Activated naive CD8-positive, alpha-beta T cell treated with anti-CD3 and anti-CD28 coated beads for 36 hours (primary cell): ENCODE measurements around the gene SAMD5. TPM values are rescaled to one million over a fixed set of nuclear protein-coding genes. Genes with fewer than 3 reads are reported as not detected.

Source experiments
- DNase-seq: peaks from one replicate; pipeline ENCODE4 v3.0.0; 2021
- H3K27ac Mint-ChIP-seq: one replicate; pipeline ENCODE4 v1.8.0; 2022; ENCODE audit warnings: mild to moderate bottlenecking, moderate library complexity, mixed read lengths
- H3K27me3 Mint-ChIP-seq: one replicate; pipeline ENCODE4 v1.8.0; 2022; ENCODE audit warnings: mild to moderate bottlenecking, mixed read lengths
- H3K36me3 Mint-ChIP-seq: one replicate; pipeline ENCODE4 v1.8.0; 2021; ENCODE audit warnings: mild to moderate bottlenecking, mixed read lengths
- H3K4me1 Mint-ChIP-seq: one replicate; pipeline ENCODE4 v1.8.0; 2021; ENCODE audit warnings: mixed read lengths
- H3K4me3 Mint-ChIP-seq: one replicate; pipeline ENCODE4 v1.8.0; 2022; ENCODE audit warnings: mild to moderate bottlenecking, moderate library complexity, mixed read lengths
- H3K9me3 Mint-ChIP-seq: one replicate; pipeline ENCODE4 v1.8.0; 2022; ENCODE audit warnings: mixed read lengths
- total RNA-seq, 2 experiments: library from RNA; stranded (reverse); gene quantifications; one replicate each; pipeline ENCODE4 v1.2.3, GENCODE V29; 2021

The SAMD5 gene
- total RNA-seq, result not detected

- H3K27me3 Mint-ChIP-seq, result peaks cover 74% of the 10 kb centered on the region
- H3K9me3 Mint-ChIP-seq, result no peaks in the 10 kb centered on the region
- H3K27ac Mint-ChIP-seq, result no peak within 1 kb of the TSS
- peak within 1 kb of the TSS; percentile 67 for H3K4me3 Mint-ChIP-seq
- no peaks in the 10 kb centered on the region for H3K36me3 Mint-ChIP-seq
- peaks cover 9% of the 10 kb centered on the region for H3K4me1 Mint-ChIP-seq
- peak; percentile 43 for DNase-seq
Measured at GRCh38 chr6:147508042-147508865, at the start of gene SAMD5. SAMD5 (plus strand) TSS chr6:147508690; CDS start chr6:147508929, 239 bp downstream.

- H3K9me3 Mint-ChIP-seq, result peaks cover 4% of the 10 kb centered on the region
- H3K4me1 Mint-ChIP-seq, result no peaks in the 10 kb centered on the region
- DNase-seq, result no peak
- H3K4me3 Mint-ChIP-seq, result no peak overlapping the region
- H3K36me3 Mint-ChIP-seq, result no peaks in the 10 kb centered on the region
- H3K27ac Mint-ChIP-seq, result no peak overlapping the region
- H3K27me3 Mint-ChIP-seq, result peaks cover 9% of the 10 kb centered on the region
Measured at GRCh38 chr6:147459780-147460179, 48.7 kb upstream of the SAMD5 start.

GRCh38 chr6:147463651-147464050 is 44.8 kb upstream of the SAMD5 start:
- H3K27ac Mint-ChIP-seq, result no peak overlapping the region
- H3K4me1 Mint-ChIP-seq, result no peaks in the 10 kb centered on the region
- no peak for DNase-seq
- H3K36me3 Mint-ChIP-seq, result no peaks in the 10 kb centered on the region
- H3K4me3 Mint-ChIP-seq, result no peak overlapping the region
- H3K9me3 Mint-ChIP-seq, result peaks cover 4% of the 10 kb centered on the region
- H3K27me3 Mint-ChIP-seq, result peaks cover 14% of the 10 kb centered on the region

GRCh38 chr6:147467428-147467827 is 41.1 kb upstream of the SAMD5 start:
- Mint-ChIP-seq H3K4me3 (no peak overlapping the region), H3K9me3 (no peaks in the 10 kb centered on the region), H3K36me3 (no peaks in the 10 kb centered on the region), H3K27ac (no peak overlapping the region), H3K4me1 (no peaks in the 10 kb centered on the region), H3K27me3 (peaks cover 10% of the 10 kb centered on the region)
- DNase-seq, result no peak

- Mint-ChIP-seq H3K36me3 (no peaks in the 10 kb centered on the region), H3K27ac (no peak overlapping the region), H3K9me3 (no peaks in the 10 kb centered on the region), H3K4me1 (no peaks in the 10 kb centered on the region), H3K27me3 (peaks cover 10% of the 10 kb centered on the region), H3K4me3 (no peak overlapping the region)
- DNase-seq, result no peak
Measured at GRCh38 chr6:147467886-147468285, 40.6 kb upstream of the SAMD5 start.

- no peak overlapping the region for H3K4me3 Mint-ChIP-seq
- no peak overlapping the region for H3K27ac Mint-ChIP-seq
- DNase-seq, result no peak
- H3K36me3 Mint-ChIP-seq, result no peaks in the 10 kb centered on the region
- H3K4me1 Mint-ChIP-seq, result no peaks in the 10 kb centered on the region
- peaks cover 5% of the 10 kb centered on the region for H3K9me3 Mint-ChIP-seq
- peaks cover 10% of the 10 kb centered on the region for H3K27me3 Mint-ChIP-seq
Measured at GRCh38 chr6:147468634-147469033, 39.9 kb upstream of the SAMD5 start.

GRCh38 chr6:147479857-147480256 is 28.6 kb upstream of the SAMD5 start:
- Mint-ChIP-seq H3K36me3 (no peaks in the 10 kb centered on the region), H3K4me3 (no peak overlapping the region), H3K27me3 (peaks cover 6% of the 10 kb centered on the region), H3K9me3 (peaks cover 9% of the 10 kb centered on the region), H3K4me1 (no peaks in the 10 kb centered on the region), H3K27ac (no peak overlapping the region)
- DNase-seq, result no peak

GRCh38 chr6:147486683-147487082 is 21.8 kb upstream of the SAMD5 start:
- Mint-ChIP-seq H3K4me3 (no peak overlapping the region), H3K36me3 (no peaks in the 10 kb centered on the region), H3K27me3 (peaks cover 19% of the 10 kb centered on the region), H3K4me1 (no peaks in the 10 kb centered on the region), H3K9me3 (peaks cover 5% of the 10 kb centered on the region), H3K27ac (no peak overlapping the region)
- DNase-seq, result no peak

GRCh38 chr6:147497472-147497871 is 11.0 kb upstream of the SAMD5 start:
- Mint-ChIP-seq H3K27me3 (peaks cover 26% of the 10 kb centered on the region), H3K9me3 (no peaks in the 10 kb centered on the region), H3K4me3 (no peak overlapping the region), H3K27ac (no peak overlapping the region), H3K4me1 (no peaks in the 10 kb centered on the region), H3K36me3 (no peaks in the 10 kb centered on the region)
- no peak for DNase-seq

GRCh38 chr6:147503587-147503986 is 4.9 kb upstream of the SAMD5 start:
- H3K9me3 Mint-ChIP-seq, result no peaks in the 10 kb centered on the region
- H3K4me1 Mint-ChIP-seq, result peaks cover 7% of the 10 kb centered on the region
- peaks cover 73% of the 10 kb centered on the region for H3K27me3 Mint-ChIP-seq
- no peaks in the 10 kb centered on the region for H3K36me3 Mint-ChIP-seq
- no peak for DNase-seq
- H3K4me3 Mint-ChIP-seq, result no peak overlapping the region
- no peak overlapping the region for H3K27ac Mint-ChIP-seq

GRCh38 chr6:147504848-147505247 is 3.6 kb upstream of the SAMD5 start:
- H3K4me3 Mint-ChIP-seq, result no peak overlapping the region
- no peak for DNase-seq
- H3K9me3 Mint-ChIP-seq, result no peaks in the 10 kb centered on the region
- H3K27me3 Mint-ChIP-seq, result peaks cover 79% of the 10 kb centered on the region
- H3K36me3 Mint-ChIP-seq, result no peaks in the 10 kb centered on the region
- H3K27ac Mint-ChIP-seq, result no peak overlapping the region
- peaks cover 9% of the 10 kb centered on the region for H3K4me1 Mint-ChIP-seq

GRCh38 chr6:147506704-147507114 is 1.8 kb upstream of the SAMD5 start:
- no peaks in the 10 kb centered on the region for H3K36me3 Mint-ChIP-seq
- H3K27ac Mint-ChIP-seq, result no peak overlapping the region
- H3K9me3 Mint-ChIP-seq, result no peaks in the 10 kb centered on the region
- peaks cover 80% of the 10 kb centered on the region for H3K27me3 Mint-ChIP-seq
- H3K4me3 Mint-ChIP-seq, result no peak overlapping the region
- H3K4me1 Mint-ChIP-seq, result peaks cover 9% of the 10 kb centered on the region
- peak; percentile 56 for DNase-seq

- no peaks in the 10 kb centered on the region for H3K36me3 Mint-ChIP-seq
- no peaks in the 10 kb centered on the region for H3K9me3 Mint-ChIP-seq
- peak; percentile 1 for DNase-seq
- peaks cover 80% of the 10 kb centered on the region for H3K27me3 Mint-ChIP-seq
- no peak overlapping the region for H3K27ac Mint-ChIP-seq
- H3K4me3 Mint-ChIP-seq, result peak overlapping the region; percentile 67
- peaks cover 9% of the 10 kb centered on the region for H3K4me1 Mint-ChIP-seq
Measured at GRCh38 chr6:147507162-147508041, 1.1 kb upstream of the SAMD5 start.

- Mint-ChIP-seq H3K27me3 (peaks cover 69% of the 10 kb centered on the region), H3K27ac (no peak overlapping the region), H3K36me3 (no peaks in the 10 kb centered on the region), H3K4me3 (peak overlapping the region; percentile 64), H3K9me3 (no peaks in the 10 kb centered on the region), H3K4me1 (peaks cover 9% of the 10 kb centered on the region)
- no peak for DNase-seq
Measured at GRCh38 chr6:147508866-147509608, 547 bp downstream of the SAMD5 start.

- DNase-seq, result no peak
- Mint-ChIP-seq H3K27ac (no peak overlapping the region), H3K36me3 (no peaks in the 10 kb centered on the region), H3K4me1 (peaks cover 9% of the 10 kb centered on the region), H3K9me3 (no peaks in the 10 kb centered on the region), H3K4me3 (no peak overlapping the region), H3K27me3 (peaks cover 67% of the 10 kb centered on the region)
Measured at GRCh38 chr6:147509891-147510290, 1.4 kb downstream of the SAMD5 start.
